HUDEP-2 (cell line): ENCODE data around the gene UST.
"Not testable (repeated sequence)": the region's sequence is repeated elsewhere in the genome, so short reads cannot be mapped to it uniquely, and the experiment has no call there.

Experiments used
- DNase-seq, 76 experiments: peaks; one replicate each; lab custom pipeline; 2025; ENCODE audit not compliant: unreplicated experiment in 76 of 76; lab: John Stamatoyannopoulos, UW

Gene UST

GRCh38 chr6:148735989-148736388, 10.8 kb upstream of the UST start:
- DNase-seq, result no peak

- DNase-seq, result no peak
Observed at GRCh38 chr6:148736774-148737412, 9.9 kb upstream of the UST start.

GRCh38 chr6:148737806-148738205, 9.0 kb upstream of the UST start:
- no peak for DNase-seq

- DNase-seq, result peak in 2 of 76 experiments; percentile 5 to 12
Observed at GRCh38 chr6:148738946-148739821, 7.6 kb upstream of the UST start.

GRCh38 chr6:148739822-148740128, 7.1 kb upstream of the UST start:
- no peak for DNase-seq

- DNase-seq, result no peak
Observed at GRCh38 chr6:148743476-148743875, 3.4 kb upstream of the UST start.

- DNase-seq, result no peak
Observed at GRCh38 chr6:148745926-148746325, 904 bp upstream of the UST start.

- DNase-seq, result no peak
Observed at GRCh38 chr6:148747145-148747470, 278 bp downstream of the UST start.

- DNase-seq, result peak in 1 of 76 experiments; percentile 16
Observed at GRCh38 chr6:148747471-148748165, 788 bp downstream of the UST start.

GRCh38 chr6:148749674-148750073, 2.8 kb downstream of the UST start:
- no peak for DNase-seq

GRCh38 chr6:148750838-148751792, 4.3 kb downstream of the UST start:
- DNase-seq, result no peak

GRCh38 chr6:148751793-148752170, 5.0 kb downstream of the UST start:
- no peak for DNase-seq

GRCh38 chr6:148755379-148755778, 8.5 kb downstream of the UST start:
- not testable (repeated sequence) for DNase-seq

- no peak for DNase-seq
Observed at GRCh38 chr6:148757944-148758480, 11.2 kb downstream of the UST start.

- DNase-seq, result no peak
Observed at GRCh38 chr6:148758492-148758891, 11.7 kb downstream of the UST start.

GRCh38 chr6:148760258-148760534, 13.4 kb downstream of the UST start:
- no peak for DNase-seq

- no peak for DNase-seq
Observed at GRCh38 chr6:148760568-148761526, 14.0 kb downstream of the UST start.

GRCh38 chr6:148761527-148762011, 14.7 kb downstream of the UST start:
- no peak for DNase-seq

- DNase-seq, result no peak
Observed at GRCh38 chr6:148762231-148762630, 15.4 kb downstream of the UST start.
